B cell (primary cell): ENCODE results near the gene ABHD17C.

Source experiments
- EZH2 ChIP-seq: IDR thresholded peaks from 2 replicates; pipeline ENCODE4 v1.6.1; 2012; ENCODE audit warnings: borderline replicate concordance, low read depth, mild to moderate bottlenecking, moderate library complexity, low read length; ENCODE audit not compliant: insufficient read depth, poor library complexity, severe bottlenecking
- TF ChIP-seq, protein P1 (sequence below): fragments of 200-600 bp; IDR thresholded peaks from one replicate; pipeline ENCODE4 v1.8.0; 2022; ENCODE audit warnings: antibody characterized with exemption, mild to moderate bottlenecking

- no peak for TF ChIP-seq EZH2
- TF ChIP-seq, protein P1, sequence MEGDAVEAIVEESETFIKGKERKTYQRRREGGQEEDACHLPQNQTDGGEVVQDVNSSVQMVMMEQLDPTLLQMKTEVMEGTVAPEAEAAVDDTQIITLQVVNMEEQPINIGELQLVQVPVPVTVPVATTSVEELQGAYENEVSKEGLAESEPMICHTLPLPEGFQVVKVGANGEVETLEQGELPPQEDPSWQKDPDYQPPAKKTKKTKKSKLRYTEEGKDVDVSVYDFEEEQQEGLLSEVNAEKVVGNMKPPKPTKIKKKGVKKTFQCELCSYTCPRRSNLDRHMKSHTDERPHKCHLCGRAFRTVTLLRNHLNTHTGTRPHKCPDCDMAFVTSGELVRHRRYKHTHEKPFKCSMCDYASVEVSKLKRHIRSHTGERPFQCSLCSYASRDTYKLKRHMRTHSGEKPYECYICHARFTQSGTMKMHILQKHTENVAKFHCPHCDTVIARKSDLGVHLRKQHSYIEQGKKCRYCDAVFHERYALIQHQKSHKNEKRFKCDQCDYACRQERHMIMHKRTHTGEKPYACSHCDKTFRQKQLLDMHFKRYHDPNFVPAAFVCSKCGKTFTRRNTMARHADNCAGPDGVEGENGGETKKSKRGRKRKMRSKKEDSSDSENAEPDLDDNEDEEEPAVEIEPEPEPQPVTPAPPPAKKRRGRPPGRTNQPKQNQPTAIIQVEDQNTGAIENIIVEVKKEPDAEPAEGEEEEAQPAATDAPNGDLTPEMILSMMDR, result no peak
Measured at GRCh38 chr15:80755885-80756284, 60.8 kb downstream of the ABHD17C start.
